Activated T-cell treated with anti-CD3 and anti-CD28 coated beads, Interleukin-2, amount 50 U/mL, for 48 hours (primary cell): Measurements from ENCODE around the gene MVD.

Source experiments
- DNase-seq, 2 experiments: peaks; one replicate each; pipeline ENCODE4 v3.0.0-alpha.2; 2020

MVD gene

GRCh38 chr16:88639231-88640038 is 23.5 kb downstream of the MVD start:
- DNase-seq: no peak

- DNase-seq: no peak
Measured at GRCh38 chr16:88638323-88639230, 24.3 kb downstream of the MVD start, which contains the start of gene IL17C. TSS of gene IL17C (plus strand) at chr16:88638572. CDS start at chr16:88638642, 70 bp downstream.

GRCh38 chr16:88636488-88637265 is 26.2 kb downstream of the MVD start:
- DNase-seq: no peak

GRCh38 chr16:88635671-88636319 is 27.1 kb downstream of the MVD start:
- no peak for DNase-seq

GRCh38 chr16:88634994-88635670 is 27.8 kb downstream of the MVD start:
- peak in 1 of 2 experiments; percentile 71 for DNase-seq

GRCh38 chr16:88634141-88634993 is 28.5 kb downstream of the MVD start:
- DNase-seq: peak; percentile 71 to 73

GRCh38 chr16:88633684-88634140 is 29.2 kb downstream of the MVD start:
- DNase-seq: peak; percentile 70 to 77

- DNase-seq: no peak
Measured at GRCh38 chr16:88632587-88632930, 30.3 kb downstream of the MVD start.

- no peak for DNase-seq
Measured at GRCh38 chr16:88631920-88632586, 30.8 kb downstream of the MVD start.

- no peak for DNase-seq
Measured at GRCh38 chr16:88631384-88631783, 31.5 kb downstream of the MVD start.

GRCh38 chr16:88630941-88631340 is 31.9 kb downstream of the MVD start:
- no peak for DNase-seq

- no peak for DNase-seq
Measured at GRCh38 chr16:88630433-88630832, 32.5 kb downstream of the MVD start.

- DNase-seq: no peak
Measured at GRCh38 chr16:88629835-88630234, 33.1 kb downstream of the MVD start.

- DNase-seq: no peak
Measured at GRCh38 chr16:88628512-88628974, 34.3 kb downstream of the MVD start.

- no peak for DNase-seq
Measured at GRCh38 chr16:88627531-88628411, 35.1 kb downstream of the MVD start.

- no peak for DNase-seq
Measured at GRCh38 chr16:88626646-88627045, 36.2 kb downstream of the MVD start.

GRCh38 chr16:88624977-88625576 is 37.8 kb downstream of the MVD start:
- DNase-seq: peak in 1 of 2 experiments; percentile 45

GRCh38 chr16:88624481-88624880 is 38.4 kb downstream of the MVD start:
- no peak for DNase-seq

GRCh38 chr16:88623858-88624257 is 39.0 kb downstream of the MVD start:
- no peak for DNase-seq
